ENCODE data around the gene TCF12. TPM values are rescaled to one million over a fixed set of nuclear protein-coding genes. Genes with fewer than 3 reads are reported as not detected.

Gene TCF12
- total RNA-seq, 3 donors from 2014 or later: 164 to 198 (median 174) TPM

- Histone ChIP-seq H3K4me1 (no peaks in the 10 kb centered on the region), H3K9me3 (no peaks in the 10 kb centered on the region), H3K4me3 (no peak overlapping the region), H3K27me3 (no peaks in the 10 kb centered on the region), H3K36me3 (no peaks in the 10 kb centered on the region), H3K27ac (no peak overlapping the region)
- intact Hi-C loops (cut with DNase I; ENCODE audit: low total_unique reads): no loop called here
- DNase-seq (ENCODE audit: low spot score in 2 of 2): no peak
- no peak for TF ChIP-seq POLR2A (IDR thresholded peaks at IDR 0.05)
- TF ChIP-seq POLR2AphosphoS5 (IDR thresholded peaks at IDR 0.05): no peak
- no peak for TF ChIP-seq CTCF (IDR thresholded peaks at IDR 0.05)
Measured at GRCh38 chr15:57324590-57324890, 406.1 kb downstream of the TCF12 start.

GRCh38 chr15:57324944-57325679, 406.7 kb downstream of the TCF12 start:
- TF ChIP-seq CTCF (IDR thresholded peaks at IDR 0.05) (no peak), POLR2AphosphoS5 (IDR thresholded peaks at IDR 0.05) (no peak), POLR2A (IDR thresholded peaks at IDR 0.05) (no peak)
- Histone ChIP-seq H3K36me3 (no peaks in the 10 kb centered on the region), H3K9me3 (no peaks in the 10 kb centered on the region), H3K4me1 (no peaks in the 10 kb centered on the region), H3K4me3 (no peak overlapping the region), H3K27me3 (no peaks in the 10 kb centered on the region), H3K27ac (no peak overlapping the region)
- DNase-seq (ENCODE audit: low spot score in 2 of 2): no peak
- intact Hi-C loops (cut with DNase I; ENCODE audit: low total_unique reads): no loop called here

GRCh38 chr15:57326196-57326595, 407.8 kb downstream of the TCF12 start:
- intact Hi-C loops (cut with DNase I; ENCODE audit: low total_unique reads): no loop called here
- Histone ChIP-seq H3K27me3 (no peaks in the 10 kb centered on the region), H3K27ac (no peak overlapping the region), H3K9me3 (no peaks in the 10 kb centered on the region), H3K36me3 (no peaks in the 10 kb centered on the region), H3K4me1 (no peaks in the 10 kb centered on the region), H3K4me3 (no peak overlapping the region)
- no peak for TF ChIP-seq CTCF (IDR thresholded peaks at IDR 0.05)
- TF ChIP-seq POLR2AphosphoS5 (IDR thresholded peaks at IDR 0.05): no peak
- no peak for TF ChIP-seq POLR2A (IDR thresholded peaks at IDR 0.05)
- no peak for DNase-seq (ENCODE audit: low spot score in 2 of 2)

GRCh38 chr15:57327985-57328471, 409.6 kb downstream of the TCF12 start:
- Histone ChIP-seq H3K4me3 (peak overlapping the region in 1 of 3 donors; percentile 7), H3K36me3 (no peaks in the 10 kb centered on the region), H3K9me3 (no peaks in the 10 kb centered on the region), H3K27ac (peak overlapping the region; percentile 9 to 30), H3K4me1 (no peaks in the 10 kb centered on the region), H3K27me3 (no peaks in the 10 kb centered on the region)
- no peak for DNase-seq (ENCODE audit: low spot score in 2 of 2)
- intact Hi-C loops (cut with DNase I; ENCODE audit: low total_unique reads): no loop called here
- no peak for TF ChIP-seq POLR2AphosphoS5 (IDR thresholded peaks at IDR 0.05)
- no peak for TF ChIP-seq POLR2A (IDR thresholded peaks at IDR 0.05)

GRCh38 chr15:57328479-57328878, 410.0 kb downstream of the TCF12 start:
- intact Hi-C loops (cut with DNase I; ENCODE audit: low total_unique reads): no loop called here
- no peaks in the 10 kb centered on the region for H3K9me3 ChIP-seq
- peak overlapping the region in 1 of 2 donors; percentile 30 for H3K27ac ChIP-seq
- H3K4me3 ChIP-seq: no peak overlapping the region
- H3K4me1 ChIP-seq: no peaks in the 10 kb centered on the region
- no peaks in the 10 kb centered on the region for H3K27me3 ChIP-seq
- no peak for DNase-seq (ENCODE audit: low spot score in 2 of 2)
- H3K36me3 ChIP-seq: no peaks in the 10 kb centered on the region
- TF ChIP-seq CTCF (IDR thresholded peaks at IDR 0.05) (no peak), POLR2A (IDR thresholded peaks at IDR 0.05) (no peak), POLR2AphosphoS5 (IDR thresholded peaks at IDR 0.05) (no peak)
